Upper lobe of left lung (tissue), 6 donors: ENCODE results near the gene HSPD1. TPM values are rescaled to one million over a fixed set of nuclear protein-coding genes. Genes with fewer than 3 reads are reported as not detected.

ENCODE experiments used
- small RNA-seq, 4 donors: library from RNA; depleted of rRNA; stranded (forward); fragments of <200 nt; gene quantifications; one replicate each; pipeline ENCODE3, GENCODE V24; 2016
- total RNA-seq, 6 donors: library from RNA; depleted of rRNA in 4 of 6; stranded (reverse); fragments of >200 nt in 4 of 6; gene quantifications; one replicate each; pipeline versions ENCODE4 v1.1.0 to v1.2.1, GENCODE V29; 2016 to 2021
- donor health status: DM: no; HTN: no; CAD: no; lungs with moderate emphysema.
- donor health status: DM: no; HTN: yes; CAD: no; lungs with severe emphysema.

The HSPD1 gene
- total RNA-seq, 6 donors from 2014 or later: 42.8 to 159 (median 123) TPM

Small RNAs within 50 kb of the gene (small RNA-seq; reads per million reads assigned to genes)
- gene AC020550.1 (0 reads per million in 4 donors), gene RNU6-1029P (0 reads per million in 4 donors)

Other genes starting within 250 kb of the HSPD1 start
- 10 to 100 TPM; 41.0 to 91.1 (median 61.7) TPM for gene ANKRD44, start 189.1 kb downstream of the HSPD1 start, total RNA-seq
- 100 to 1,000 TPM; 182 to 614 (median 203) TPM for gene SF3B1, start 64.8 kb downstream of the HSPD1 start, total RNA-seq
- gene COQ10B, start 46.3 kb downstream of the HSPD1 start, total RNA-seq: 10 to 100 TPM; 10.2 to 35.1 (median 25.6) TPM
- gene HSPE1, start 539 bp upstream of the HSPD1 start, total RNA-seq: 10 to 100 TPM; 23.5 to 92.8 (median 51.0) TPM
- gene MOB4, start 16.2 kb upstream of the HSPD1 start, total RNA-seq: 10 to 100 TPM in 5 of 6 donors, 1 to 10 TPM in 1; 6.7 to 34.2 (median 17.9) TPM
- 1 to 10 TPM; 1.0 to 7.0 (median 2.8) TPM for gene RFTN2, start 175.7 kb upstream of the HSPD1 start, total RNA-seq
- gene MARS2, start 205.5 kb upstream of the HSPD1 start, total RNA-seq: 10 to 100 TPM in 1 of 6 donors, 1 to 10 TPM in 5; 3.1 to 12.6 (median 6.4) TPM